ENCODE data around the gene HINT1. TPM values are rescaled to one million over a fixed set of nuclear protein-coding genes. Genes with fewer than 3 reads are reported as not detected.

The HINT1 gene
- total RNA-seq, 4 donors from 2014 or later, result 177 to 325 (median 232) TPM

DNA sequence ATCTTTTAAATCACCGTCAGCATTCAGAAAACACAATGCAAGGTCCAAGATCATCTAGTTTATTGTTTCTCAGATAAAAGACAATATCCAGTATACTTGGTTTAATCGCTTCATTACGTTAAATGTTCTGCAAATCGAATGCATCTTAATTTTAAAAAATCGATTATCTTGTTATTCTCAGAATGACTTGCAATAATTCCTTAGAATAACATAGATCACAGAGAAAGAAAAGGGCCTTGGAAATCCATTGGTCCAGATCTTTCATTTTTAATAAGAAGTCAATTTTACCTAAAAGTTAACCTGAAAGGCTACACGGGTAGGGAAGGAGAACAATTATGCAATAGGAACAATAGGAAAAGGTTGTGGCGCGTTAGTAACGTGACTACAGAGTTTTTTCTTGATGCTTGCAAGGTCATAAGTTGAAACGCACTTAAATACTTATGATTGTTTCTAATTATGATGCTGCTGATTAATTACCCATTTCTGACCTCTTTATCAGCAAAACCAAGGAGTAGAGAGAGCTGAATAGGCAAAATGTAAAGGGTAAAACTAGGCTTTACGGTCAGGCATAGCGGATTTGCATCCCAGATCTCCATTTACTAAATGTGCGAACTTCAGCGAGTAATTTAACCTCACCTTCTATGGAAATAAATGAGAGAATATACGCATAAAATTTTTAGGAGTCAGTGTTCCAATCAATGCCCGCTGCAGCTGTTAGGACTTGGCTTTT lies 4.9 kb upstream of the HINT1 start:
- no peak for TF ChIP-seq POLR2A (IDR thresholded peaks at IDR 0.05)
- TF ChIP-seq, protein P1, sequence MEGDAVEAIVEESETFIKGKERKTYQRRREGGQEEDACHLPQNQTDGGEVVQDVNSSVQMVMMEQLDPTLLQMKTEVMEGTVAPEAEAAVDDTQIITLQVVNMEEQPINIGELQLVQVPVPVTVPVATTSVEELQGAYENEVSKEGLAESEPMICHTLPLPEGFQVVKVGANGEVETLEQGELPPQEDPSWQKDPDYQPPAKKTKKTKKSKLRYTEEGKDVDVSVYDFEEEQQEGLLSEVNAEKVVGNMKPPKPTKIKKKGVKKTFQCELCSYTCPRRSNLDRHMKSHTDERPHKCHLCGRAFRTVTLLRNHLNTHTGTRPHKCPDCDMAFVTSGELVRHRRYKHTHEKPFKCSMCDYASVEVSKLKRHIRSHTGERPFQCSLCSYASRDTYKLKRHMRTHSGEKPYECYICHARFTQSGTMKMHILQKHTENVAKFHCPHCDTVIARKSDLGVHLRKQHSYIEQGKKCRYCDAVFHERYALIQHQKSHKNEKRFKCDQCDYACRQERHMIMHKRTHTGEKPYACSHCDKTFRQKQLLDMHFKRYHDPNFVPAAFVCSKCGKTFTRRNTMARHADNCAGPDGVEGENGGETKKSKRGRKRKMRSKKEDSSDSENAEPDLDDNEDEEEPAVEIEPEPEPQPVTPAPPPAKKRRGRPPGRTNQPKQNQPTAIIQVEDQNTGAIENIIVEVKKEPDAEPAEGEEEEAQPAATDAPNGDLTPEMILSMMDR (IDR thresholded peaks at IDR 0.05 in 4 of 5, conservative IDR thresholded peaks at IDR 0.05 in 1 of 5), result no peak
- ATAC-seq (peak in 1 of 2 donors; percentile 1), DNase-seq (no peak)
- H3K4me1 ChIP-seq, result peaks cover 19 to 24% of the 10 kb centered on the region in 2 donors
- peak overlapping the region; percentile 59 to 83 (median 72) for H3K4me3 ChIP-seq
- peak overlapping the region; percentile 80 to 90 (median 84) for H3K27ac ChIP-seq
- H3K36me3 ChIP-seq, result no peaks in the 10 kb centered on the region
- no peaks in the 10 kb centered on the region for H3K9me3 ChIP-seq
- in situ Hi-C loops (cut with MboI; ENCODE audit: low sequenced_read_pairs in 4 of 4), result loop anchor here (5.0 to 25.0 kb wide), 7 partner anchors 85 to 592 kb away; partner anchors contain the start of genes CDC42SE2 (in 1 of the 4) and RAPGEF6 (in 1 of the 4)
- H3K27me3 ChIP-seq, result no peaks in the 10 kb centered on the region
- intact Hi-C loops (cut with DNase I; ENCODE audit: low total_unique reads), result no loop called here

DNA sequence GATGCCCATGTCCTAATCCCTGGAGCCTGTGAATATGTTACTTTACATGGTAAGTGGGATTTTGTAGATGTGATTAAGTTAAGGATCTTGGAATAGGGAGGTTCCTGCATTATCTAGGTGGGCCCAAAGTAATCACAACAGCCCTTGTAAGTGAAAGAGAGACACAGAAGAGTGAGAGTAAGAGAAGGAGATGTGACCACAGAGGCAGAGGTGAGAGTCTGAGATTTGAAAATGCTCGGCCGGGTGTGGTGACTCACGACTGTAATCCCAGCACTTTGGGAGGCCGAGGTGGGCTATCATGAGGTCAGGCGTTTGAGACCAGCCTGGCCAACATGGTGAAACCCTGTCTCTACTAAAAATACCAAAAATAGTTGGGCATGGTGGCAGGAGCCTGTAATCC lies 2.6 kb upstream of the HINT1 start:
- intact Hi-C loops (cut with DNase I; ENCODE audit: low total_unique reads), result no loop called here
- Histone ChIP-seq H3K4me3 (no peak overlapping the region), H3K36me3 (peaks cover 0 to 5% of the 10 kb centered on the region in 2 donors), H3K9me3 (no peaks in the 10 kb centered on the region), H3K4me1 (peaks cover 29 to 34% of the 10 kb centered on the region in 2 donors), H3K27me3 (no peaks in the 10 kb centered on the region), H3K27ac (no peak overlapping the region)
- no peak for DNase-seq
- in situ Hi-C loops (cut with MboI; ENCODE audit: low sequenced_read_pairs in 4 of 4), result loop anchor here (5.0 to 25.0 kb wide), 6 partner anchors 87 to 595 kb away; partner anchors contain the start of genes CDC42SE2 (in 1 of the 4) and RAPGEF6 (in 1 of the 4)
- TF ChIP-seq POLR2A (IDR thresholded peaks at IDR 0.05), result no peak
- TF ChIP-seq, protein P1 (IDR thresholded peaks at IDR 0.05 in 4 of 5, conservative IDR thresholded peaks at IDR 0.05 in 1 of 5), result no peak
- no peak for ATAC-seq

DNA sequence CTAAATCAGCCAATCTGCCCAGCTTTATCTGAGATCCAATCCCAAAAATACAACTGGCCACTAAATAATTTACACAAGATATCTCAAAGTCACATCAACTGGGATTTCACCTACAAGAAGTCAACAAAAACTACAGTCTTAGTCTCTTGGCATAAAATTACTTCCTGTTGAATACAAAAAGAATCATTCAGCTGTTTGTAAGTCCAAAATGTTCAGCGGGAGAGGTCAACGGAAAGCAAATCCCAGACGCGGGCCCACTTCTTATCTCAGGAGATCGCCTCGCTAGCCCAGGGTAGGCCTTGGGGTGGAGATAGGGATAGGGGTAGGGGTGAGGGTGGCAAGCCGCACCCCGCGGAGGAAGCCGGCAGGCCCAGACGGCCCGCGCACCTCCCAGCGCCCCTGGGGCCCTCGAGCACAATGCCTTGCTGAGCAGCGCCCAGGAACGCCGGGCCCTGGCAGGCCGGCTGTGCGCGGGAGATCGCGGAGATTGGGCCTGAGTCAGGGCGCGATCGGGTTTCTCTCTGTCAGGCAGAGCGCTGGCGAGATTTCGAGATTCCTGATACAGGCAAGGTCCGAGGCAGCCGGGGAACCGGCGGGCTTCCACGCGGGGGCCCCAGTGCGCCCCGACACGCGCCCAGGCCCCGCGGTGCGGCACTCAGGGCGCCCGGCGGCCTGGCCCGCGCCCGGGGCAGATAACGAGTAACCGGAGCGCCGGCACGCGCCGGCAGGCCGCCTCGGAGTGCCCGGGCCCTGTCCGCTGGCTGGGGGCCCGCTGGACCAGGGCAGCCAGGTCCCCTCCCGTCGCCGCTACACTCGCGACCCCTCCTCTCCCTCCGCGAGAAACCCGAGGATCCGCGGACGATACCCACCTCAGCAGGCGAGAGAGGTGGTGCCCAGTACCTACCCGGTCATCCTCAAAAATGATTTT lies 601 bp downstream of the HINT1 start:
- intact Hi-C loops (cut with DNase I; ENCODE audit: low total_unique reads), result loop anchor here (1.0 to 2.0 kb wide), 3 partner anchors 99 to 632 kb away; partner anchors contain the start of gene FNIP1
- Histone ChIP-seq H3K27ac (peak overlapping the region; percentile 91 to 98 (median 94)), H3K4me1 (peaks cover 10 to 15% of the 10 kb centered on the region in 2 donors), H3K36me3 (peaks cover 0 to 36% of the 10 kb centered on the region in 2 donors), H3K9me3 (no peaks in the 10 kb centered on the region), H3K4me3 (peak overlapping the region; percentile 68 to 88 (median 72)), H3K27me3 (no peaks in the 10 kb centered on the region)
- TF ChIP-seq POLR2A (IDR thresholded peaks at IDR 0.05), result no peak
- TF ChIP-seq, protein P1 (IDR thresholded peaks at IDR 0.05 in 4 of 5, conservative IDR thresholded peaks at IDR 0.05 in 1 of 5), result peak in 1 of 5 experiments; percentile 18
- peak; percentile 32 to 80 for DNase-seq
- in situ Hi-C loops (cut with MboI; ENCODE audit: low sequenced_read_pairs in 4 of 4), result loop anchor here (5.0 to 25.0 kb wide), 6 partner anchors 90 to 598 kb away; partner anchors contain the start of genes CDC42SE2 (in 1 of the 4) and RAPGEF6 (in 1 of the 4)
- ATAC-seq, result peak; percentile 82 to 84

DNA sequence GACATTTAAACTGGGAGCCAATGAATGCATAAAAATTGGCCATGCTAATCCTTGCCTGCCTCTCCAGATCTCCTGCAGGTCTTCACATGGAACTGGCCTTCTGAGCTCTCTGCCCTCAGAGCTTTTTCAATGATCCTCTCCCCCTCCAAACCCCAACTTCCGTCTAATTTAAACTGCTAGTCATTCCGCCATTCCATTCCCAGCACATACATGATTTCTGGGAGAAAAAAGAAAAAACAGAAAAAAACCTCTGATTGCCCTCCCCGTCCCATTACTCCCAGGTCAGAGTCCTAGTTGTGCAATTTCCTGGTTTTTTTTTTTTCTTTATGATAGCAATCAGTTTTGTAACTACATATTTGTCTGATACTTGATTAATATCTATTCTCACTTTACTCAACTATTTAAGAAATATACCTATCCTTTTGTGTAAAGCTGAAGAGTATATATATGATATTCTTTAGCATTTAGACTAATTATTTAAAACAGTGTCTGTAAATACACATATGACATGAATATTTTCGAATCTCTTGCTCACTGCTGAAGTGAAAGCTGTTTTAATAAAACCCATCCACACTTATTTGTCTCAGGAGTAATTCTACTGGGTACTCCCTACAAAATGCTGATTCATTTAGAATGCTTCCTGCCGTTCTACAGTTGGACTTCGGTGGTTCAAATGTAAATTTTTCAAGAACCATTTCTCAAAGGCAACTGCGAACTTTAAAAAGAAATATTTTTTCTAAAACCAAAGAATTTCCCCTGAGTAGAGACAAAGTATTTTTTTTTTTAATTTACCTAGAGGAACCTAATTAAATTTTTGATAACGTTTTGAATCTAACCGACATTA lies 1.6 kb downstream of the HINT1 start:
- in situ Hi-C loops (cut with MboI; ENCODE audit: low sequenced_read_pairs in 4 of 4) (loop anchor here (10.0 to 25.0 kb wide), 5 partner anchors 91 to 599 kb away; partner anchors contain the start of gene RAPGEF6 (in 1 of the 4)), intact Hi-C loops (cut with DNase I; ENCODE audit: low total_unique reads) (loop anchor here (2.0 kb wide), 1 partner anchor 633 kb away; the partner anchor contains the start of gene FNIP1)
- Histone ChIP-seq H3K36me3 (peaks cover 0 to 46% of the 10 kb centered on the region in 2 donors), H3K27ac (peak overlapping the region; percentile 91 to 98 (median 94)), H3K27me3 (no peaks in the 10 kb centered on the region), H3K4me1 (peaks cover 10 to 15% of the 10 kb centered on the region in 2 donors), H3K9me3 (no peaks in the 10 kb centered on the region), H3K4me3 (peak overlapping the region; percentile 68 to 88 (median 72))
- no peak for DNase-seq
- no peak for TF ChIP-seq POLR2A (IDR thresholded peaks at IDR 0.05)
- TF ChIP-seq, protein P1 (IDR thresholded peaks at IDR 0.05 in 4 of 5, conservative IDR thresholded peaks at IDR 0.05 in 1 of 5), result no peak
- ATAC-seq, result no peak
